H1 (cell line): ENCODE measurements around the gene NKAIN1. TPM values are rescaled to one million over a fixed set of nuclear protein-coding genes. Genes with fewer than 3 reads are reported as not detected.

ENCODE experiments used
- CTCF ChIA-PET: fragments of 300-600 bp; sonication (Branson Sonifier 250); formaldehyde crosslinking; loops from one replicate; lab custom pipeline; 2021; ENCODE audit not compliant: partially characterized antibody; lab: Charles Lee
- POLR2A ChIA-PET: fragments of 300-600 bp; sonication (Branson Sonifier 250); formaldehyde crosslinking; loops from one replicate; lab custom pipeline; 2021; ENCODE audit warnings: inconsistent platforms; ENCODE audit not compliant: partially characterized antibody; lab: Charles Lee
- DNase-seq, 2 experiments: peaks; one replicate each; pipeline versions ENCODE4 v3.0.0 to v3.0.0-alpha.2; 2010 to 2022; ENCODE audit warnings: low spot score in 2 of 2, low read depth in 1 of 2, mixed read lengths in 1 of 2
- FAIRE-seq: peaks from 2 replicates; lab custom pipeline; 2011; peaks lifted over from hg19 to GRCh38; lab: Jason Lieb, UNC
- H2AFZ ChIP-seq: 2 replicates; pipeline ENCODE4 v1.8.1; 2012; ENCODE audit warnings: low read length, inconsistent platforms
- H2AK5ac ChIP-seq: 2 replicates; pipeline ENCODE4 v1.6.1; 2013; ENCODE audit warnings: low read depth, low read length
- H2BK120ac ChIP-seq: replicated peaks from 2 replicates; pipeline ENCODE3; 2013; ENCODE audit warnings: low read depth, low read length, inconsistent platforms
- H2BK12ac ChIP-seq: 2 replicates; pipeline ENCODE4 v1.6.1; 2013; ENCODE audit warnings: low read depth, low read length
- H2BK15ac ChIP-seq: 2 replicates; pipeline ENCODE4 v1.6.1; 2013; ENCODE audit warnings: low read length
- H2BK20ac ChIP-seq: 2 replicates; pipeline ENCODE4 v1.6.1; 2013; ENCODE audit warnings: low read length
- H2BK5ac ChIP-seq: 2 replicates; pipeline ENCODE4 v1.6.1; 2013; ENCODE audit warnings: low read depth, low read length
- H3K14ac ChIP-seq: 2 replicates; pipeline ENCODE4 v1.6.1; 2013; ENCODE audit warnings: inconsistent platforms; ENCODE audit not compliant: insufficient read length
- H3K18ac ChIP-seq: 2 replicates; pipeline ENCODE4 v1.6.1; 2013; ENCODE audit warnings: low read length; ENCODE audit errors: extremely low read depth
- H3K23ac ChIP-seq: 2 replicates; pipeline ENCODE4 v1.6.1; 2013; ENCODE audit warnings: inconsistent platforms; ENCODE audit not compliant: insufficient read length
- H3K23me2 ChIP-seq: 2 replicates; pipeline ENCODE4 v1.6.1; 2013; ENCODE audit warnings: low read depth, low read length
- H3K27ac ChIP-seq: 2 replicates; pipeline ENCODE4 v1.6.1; 2011; ENCODE audit warnings: low read depth, low read length, inconsistent platforms
- H3K27me3 ChIP-seq, 4 experiments: replicated peaks in 1 of 4; 1 replicate in 1 of 4; 2 replicates in 3 of 4; pipeline versions ENCODE4 v1.6.1 to v1.8.1; 2011 to 2013; ENCODE audit warnings: low read length in 3 of 4, mild to moderate bottlenecking in 3 of 4, inconsistent platforms in 2 of 4, mixed read lengths in 2 of 4, moderate library complexity in 1 of 4; ENCODE audit not compliant: control insufficient read depth in 3 of 4, insufficient read depth in 3 of 4; ENCODE audit errors: extremely low read depth in 1 of 4
- H3K36me3 ChIP-seq, 4 experiments: 2 replicates each; pipeline versions ENCODE4 v1.6.1 to v1.8.1; 2011 to 2013; ENCODE audit warnings: mild to moderate bottlenecking in 4 of 4, low read length in 3 of 4, moderate library complexity in 2 of 4, control low read depth in 1 of 4, inconsistent platforms in 1 of 4; ENCODE audit not compliant: insufficient read depth in 4 of 4, control insufficient read depth in 2 of 4
- H3K4ac ChIP-seq: replicated peaks from 2 replicates; pipeline ENCODE3; 2013; ENCODE audit warnings: low read length, low read depth, mixed read lengths, inconsistent platforms; ENCODE audit not compliant: insufficient read length
- H3K4me1 ChIP-seq, 4 experiments: replicated peaks in 1 of 4; 1 replicate in 1 of 4; 2 replicates in 3 of 4; pipeline versions ENCODE4 v1.6.1 to v1.8.1; 2011 to 2013; ENCODE audit warnings: low read length in 3 of 4, inconsistent platforms in 2 of 4, mixed read lengths in 1 of 4; ENCODE audit not compliant: insufficient read depth in 4 of 4, control insufficient read depth in 3 of 4
- H3K4me2 ChIP-seq, 2 experiments: 2 replicates each; pipeline versions ENCODE4 v1.6.1 to v1.8.1; 2011 to 2013; ENCODE audit warnings: low read depth in 2 of 2, low read length in 2 of 2, control low read depth in 1 of 2, inconsistent platforms in 1 of 2, mild to moderate bottlenecking in 1 of 2; ENCODE audit not compliant: insufficient read depth in 1 of 2
- H3K4me3 ChIP-seq, 4 experiments: fragments of 200-600, 300-600 bp in 1 of 4; sonication (generic), shearing (Covaris generic), sonication (Bioruptor Twin) in 1 of 4; 2 replicates each; pipeline versions ENCODE4 v1.5.1 to v1.8.1; 2011 to 2016; ENCODE audit warnings: low read length in 4 of 4, low read depth in 3 of 4, control low read depth in 2 of 4, inconsistent platforms in 2 of 4, mild to moderate bottlenecking in 2 of 4, mixed read lengths in 1 of 4, moderate library complexity in 1 of 4; ENCODE audit not compliant: insufficient read depth in 2 of 4; ENCODE audit errors: extremely low read depth in 1 of 4
- H3K56ac ChIP-seq: replicated peaks from 2 replicates; pipeline ENCODE3; 2013; ENCODE audit warnings: low read depth, mild to moderate bottlenecking, mixed read lengths, low read length, inconsistent platforms; ENCODE audit not compliant: insufficient read length
- H3K79me1 ChIP-seq: 2 replicates; pipeline ENCODE4 v1.6.1; 2013; ENCODE audit warnings: low read depth, low read length, control low read depth
- H3K79me2 ChIP-seq, 2 experiments: 2 replicates each; pipeline versions ENCODE4 v1.6.1 to v1.8.1; 2012 to 2013; ENCODE audit warnings: low read length in 2 of 2, mild to moderate bottlenecking in 2 of 2, inconsistent platforms in 1 of 2; ENCODE audit not compliant: insufficient read depth in 2 of 2, control insufficient read depth in 1 of 2
- H3K9ac ChIP-seq, 4 experiments: replicated peaks in 1 of 4; 1 replicate in 1 of 4; 2 replicates in 3 of 4; pipeline versions ENCODE4 v1.6.1 to v1.8.1; 2011 to 2013; ENCODE audit warnings: low read depth in 3 of 4, low read length in 3 of 4, control low read depth in 2 of 4, mild to moderate bottlenecking in 2 of 4, moderate library complexity in 2 of 4, inconsistent platforms in 1 of 4; ENCODE audit errors: extremely low read depth in 1 of 4
- H3K9me3 ChIP-seq, 2 experiments: 2 replicates each; pipeline versions ENCODE4 v1.6.1 to v1.8.1; 2012 to 2013; ENCODE audit warnings: mild to moderate bottlenecking in 2 of 2, moderate library complexity in 2 of 2, control low read depth in 1 of 2, inconsistent platforms in 1 of 2, low read depth in 1 of 2, low read length in 1 of 2, mixed read lengths in 1 of 2; ENCODE audit not compliant: insufficient read depth in 2 of 2
- H4K20me1 ChIP-seq, 2 experiments: replicated peaks in 1 of 2; 2 replicates each; pipeline versions ENCODE3 to v1.8.1; 2011 to 2013; ENCODE audit warnings: inconsistent platforms in 2 of 2, low read length in 2 of 2, mild to moderate bottlenecking in 1 of 2; ENCODE audit not compliant: insufficient read depth in 2 of 2, control insufficient read depth in 1 of 2
- H4K5ac ChIP-seq: 2 replicates; pipeline ENCODE4 v1.6.1; 2013; ENCODE audit warnings: low read length, low read depth, mixed read lengths, inconsistent platforms; ENCODE audit not compliant: insufficient read length
- H4K8ac ChIP-seq: 2 replicates; pipeline ENCODE4 v1.8.0; 2013; ENCODE audit warnings: mild to moderate bottlenecking, moderate library complexity, low read length, inconsistent platforms; ENCODE audit not compliant: insufficient read depth; ENCODE audit errors: extremely low read depth
- H4K91ac ChIP-seq: replicated peaks from 2 replicates; pipeline ENCODE3; 2013; ENCODE audit warnings: low read length, mixed read lengths, inconsistent platforms; ENCODE audit not compliant: insufficient read length
- WGBS, 2 experiments: shearing (Covaris generic) in 1 of 2; methylation state at CpG; one replicate each; pipeline versions ENCODE4 v1.1.6 to v1.1.7; 2013 to 2015; ENCODE audit warnings: low lambda C conversion rate in 2 of 2, mixed read lengths in 2 of 2, inconsistent platforms in 1 of 2, low coverage in 1 of 2, missing lambda C conversion rate in 1 of 2; ENCODE audit not compliant: insufficient replicate concordance in 2 of 2, insufficient coverage in 1 of 2, insufficient read length in 1 of 2; ENCODE audit errors: extremely low coverage in 1 of 2, missing lambda C conversion rate in 1 of 2; 5-methylcytosine and 5-hydroxymethylcytosine counted together
- polyA plus RNA-seq, 7 experiments: library from polyadenylated mRNA; depleted of rRNA in 3 of 7; stranded (reverse) in 5 of 7; unstranded in 2 of 7; fragments of >200 nt in 5 of 7; fragments of 200-250 nt in 2 of 7; gene quantifications; 1 replicate in 5 of 7; 2 replicates in 1 of 7; 4 replicates in 1 of 7; pipeline versions ENCODE4 v1.2.1 to v1.2.3, GENCODE V29; 2011 to 2013; ENCODE audit warnings: missing spikeins in 2 of 7, mixed read lengths in 2 of 7
- total RNA-seq: library from RNA; stranded (reverse); fragmentation: NEBNext Ultra II Directional; extraction: Animal tissue kit (Norgen Biotek cat#: 25700); gene quantifications from 2 replicates; pipeline ENCODE4 v1.2.1, GENCODE V29; 2021

Gene NKAIN1
- total and polyA plus RNA-seq, 2 of the 8 experiments (the other 6 are each of a cell fraction or from before 2014, with no cell fraction given): 59.3 to 66.9 TPM

- Histone ChIP-seq H3K9ac (no peak overlapping the region), H3K9me3 (no peaks in the 10 kb centered on the region), H3K27ac (no peak overlapping the region), H3K14ac (no peak overlapping the region), H3K27me3 (no peaks in the 10 kb centered on the region), H2BK5ac (no peak overlapping the region), H4K20me1 (peaks cover 0 to 13% of the 10 kb centered on the region in 2 experiments), H4K91ac (no peak overlapping the region), H3K18ac (no peak overlapping the region; the same call in 1 of the 2 replicates), H3K79me2 (no peaks in the 10 kb centered on the region), H2AFZ (no peak overlapping the region), H3K36me3 (no peaks in the 10 kb centered on the region), H2AK5ac (no peak overlapping the region), H2BK20ac (no peak overlapping the region), H3K4me3 (no peak overlapping the region), H4K8ac (no peak overlapping the region), H3K4me2 (no peak overlapping the region), H2BK15ac (no peak overlapping the region), H3K4ac (no peak overlapping the region), H3K4me1 (peaks cover 0 to 7% (median under 1%) of the 10 kb centered on the region in 4 experiments; a peak in 4 of 7 replicates), H2BK120ac (no peak overlapping the region), H2BK12ac (0 out of 2 replicates have a peak overlapping the region, but pooled peaks have one; percentile 14), H4K5ac (no peak overlapping the region), H3K79me1 (peaks cover 2% of the 10 kb centered on the region; the same call in 1 of the 2 replicates), H3K23me2 (no peaks in the 10 kb centered on the region), H3K23ac (no peak overlapping the region), H3K56ac (no peak overlapping the region)
- 78% methylated on average over 6 of the region's 7 CpGs; no CpG with 5 or more reads in 1 of the 2 experiments for WGBS, 2 experiments
- ChIA-PET CTCF (interaction anchor here (0.9 to 4.2 kb wide), 9 partner anchors 9 to 89 kb away, joined by 3 to 34 read pairs (median 4); no protein-coding TSS in a partner anchor), POLR2A (interaction anchor here (1.0 to 2.1 kb wide), 2 partner anchors 9 to 10 kb away, joined by 3 to 7 read pairs; no protein-coding TSS in a partner anchor)
- FAIRE-seq (no peak), DNase-seq (no peak)
Measured at GRCh38 chr1:31198600-31198999, 41.1 kb downstream of the NKAIN1 start.
